ENCODE results near the gene SHKBP1. TPM values are rescaled to one million over a fixed set of nuclear protein-coding genes. Genes with fewer than 3 reads are reported as not detected.

SHKBP1 gene
- total RNA-seq, 2 experiments from 2014 or later, result 49.4 to 115 TPM

- H3K79me2 ChIP-seq (ENCODE audit: insufficient read depth, low read depth, low read length), result no peaks in the 10 kb centered on the region
- no peak for DNase-seq (ENCODE audit: low spot score)
- TF ChIP-seq, protein P1, sequence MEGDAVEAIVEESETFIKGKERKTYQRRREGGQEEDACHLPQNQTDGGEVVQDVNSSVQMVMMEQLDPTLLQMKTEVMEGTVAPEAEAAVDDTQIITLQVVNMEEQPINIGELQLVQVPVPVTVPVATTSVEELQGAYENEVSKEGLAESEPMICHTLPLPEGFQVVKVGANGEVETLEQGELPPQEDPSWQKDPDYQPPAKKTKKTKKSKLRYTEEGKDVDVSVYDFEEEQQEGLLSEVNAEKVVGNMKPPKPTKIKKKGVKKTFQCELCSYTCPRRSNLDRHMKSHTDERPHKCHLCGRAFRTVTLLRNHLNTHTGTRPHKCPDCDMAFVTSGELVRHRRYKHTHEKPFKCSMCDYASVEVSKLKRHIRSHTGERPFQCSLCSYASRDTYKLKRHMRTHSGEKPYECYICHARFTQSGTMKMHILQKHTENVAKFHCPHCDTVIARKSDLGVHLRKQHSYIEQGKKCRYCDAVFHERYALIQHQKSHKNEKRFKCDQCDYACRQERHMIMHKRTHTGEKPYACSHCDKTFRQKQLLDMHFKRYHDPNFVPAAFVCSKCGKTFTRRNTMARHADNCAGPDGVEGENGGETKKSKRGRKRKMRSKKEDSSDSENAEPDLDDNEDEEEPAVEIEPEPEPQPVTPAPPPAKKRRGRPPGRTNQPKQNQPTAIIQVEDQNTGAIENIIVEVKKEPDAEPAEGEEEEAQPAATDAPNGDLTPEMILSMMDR (conservative IDR thresholded peaks at IDR 0.05; ENCODE audit: low read length), result no peak
- TF ChIP-seq EZH2phosphoT487 (IDR thresholded peaks at IDR 0.05; ENCODE audit: borderline replicate concordance, low read depth, low read length), result no peak
- ChIA-PET CTCF (ENCODE audit: unreplicated experiment) (no interaction called here), POLR2A (no interaction called here)
- no peaks in the 10 kb centered on the region for H3K4me1 ChIP-seq (ENCODE audit: insufficient read depth, low read length, poor library complexity, severe bottlenecking)
- no peak overlapping the region for H3K4me3 ChIP-seq (ENCODE audit: low read depth, low read length, poor library complexity, severe bottlenecking)
- H2AFZ ChIP-seq (ENCODE audit: low read length), result no peak overlapping the region
- no peaks in the 10 kb centered on the region for H3K9me2 ChIP-seq (ENCODE audit: insufficient read depth, low read length)
- H3K27ac ChIP-seq (ENCODE audit: low read depth, low read length, poor library complexity, severe bottlenecking), result no peak overlapping the region
- H3K9me3 ChIP-seq (ENCODE audit: low read length), result no peaks in the 10 kb centered on the region
- H3K4me2 ChIP-seq (ENCODE audit: low read length), result no peak overlapping the region
- intact Hi-C loops (cut with micrococcal nuclease; ENCODE audit: unreplicated experiment), result no loop called here
- H3K36me3 ChIP-seq (ENCODE audit: insufficient read depth, low read length), result peaks cover 13% of the 10 kb centered on the region
- BruUV-seq (replicated peaks), result no TSS peak
- H4K20me1 ChIP-seq (ENCODE audit: insufficient read depth, low read length), result no peaks in the 10 kb centered on the region
Observed at GRCh38 chr19:40626918-40627317, 50.2 kb downstream of the SHKBP1 start.

DNA sequence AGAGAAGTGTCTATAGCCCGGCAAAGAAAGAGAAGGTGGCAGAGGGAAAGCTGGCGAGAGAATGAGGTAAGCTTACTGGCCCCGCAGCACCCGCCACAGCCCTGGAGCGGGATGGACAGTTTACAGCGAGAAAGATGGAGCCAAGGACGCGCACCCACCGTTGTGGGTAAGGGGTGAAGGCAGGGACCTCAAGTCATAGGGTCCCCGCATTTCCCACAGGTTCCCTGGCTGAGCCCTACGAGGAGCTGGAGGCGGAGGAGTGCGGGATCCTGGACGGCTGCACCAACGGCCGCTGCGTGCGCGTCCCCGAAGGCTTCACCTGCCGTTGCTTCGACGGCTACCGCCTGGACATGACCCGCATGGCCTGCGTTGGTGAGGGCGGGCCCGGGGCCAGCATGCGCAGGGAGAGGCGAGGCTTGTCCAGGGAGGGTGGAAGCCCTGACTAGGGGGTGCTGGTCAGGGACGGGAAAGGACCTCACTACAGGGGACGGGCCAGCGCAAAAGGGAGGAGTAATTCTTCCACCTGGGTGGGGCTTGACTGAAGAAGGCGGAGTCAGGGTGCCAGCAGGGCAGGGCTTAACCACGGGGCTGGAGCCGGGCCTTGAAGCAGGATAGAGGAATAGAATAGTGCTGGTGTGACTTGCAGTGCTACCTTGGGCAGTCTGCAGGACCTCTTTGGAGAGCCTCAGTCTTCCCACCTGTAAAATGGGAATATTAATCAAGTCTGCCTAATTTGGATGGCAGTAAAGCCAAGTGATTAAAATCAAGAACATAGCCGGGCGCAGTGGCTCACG, 51.0 kb downstream of the SHKBP1 start:
- intact Hi-C loops (cut with micrococcal nuclease; ENCODE audit: unreplicated experiment), result no loop called here
- no peaks in the 10 kb centered on the region for H3K79me2 ChIP-seq (ENCODE audit: insufficient read depth, low read depth, low read length)
- no peaks in the 10 kb centered on the region for H4K20me1 ChIP-seq (ENCODE audit: insufficient read depth, low read length)
- H3K36me3 ChIP-seq (ENCODE audit: insufficient read depth, low read length), result peaks cover 10% of the 10 kb centered on the region; the same call in 1 of the 2 replicates
- H3K9me2 ChIP-seq (ENCODE audit: insufficient read depth, low read length), result no peaks in the 10 kb centered on the region
- no peak overlapping the region for H3K27ac ChIP-seq (ENCODE audit: low read depth, low read length, poor library complexity, severe bottlenecking)
- DNase-seq (ENCODE audit: low spot score), result no peak
- CTCF ChIA-PET (ENCODE audit: unreplicated experiment), result no interaction called here
- H2AFZ ChIP-seq (ENCODE audit: low read length), result no peak overlapping the region
- no peak overlapping the region for H3K4me3 ChIP-seq (ENCODE audit: low read depth, low read length, poor library complexity, severe bottlenecking)
- TF ChIP-seq, protein P1 (conservative IDR thresholded peaks at IDR 0.05; ENCODE audit: low read length), result no peak
- TF ChIP-seq EZH2phosphoT487 (IDR thresholded peaks at IDR 0.05; ENCODE audit: borderline replicate concordance, low read depth, low read length), result no peak
- H3K9me3 ChIP-seq (ENCODE audit: low read length), result no peaks in the 10 kb centered on the region
- no peaks in the 10 kb centered on the region for H3K4me1 ChIP-seq (ENCODE audit: insufficient read depth, low read length, poor library complexity, severe bottlenecking)
- H3K4me2 ChIP-seq (ENCODE audit: low read length), result no peak overlapping the region
- POLR2A ChIA-PET, result no interaction called here
- BruUV-seq (replicated peaks), result no TSS peak

- TF ChIP-seq, protein P1 (conservative IDR thresholded peaks at IDR 0.05; ENCODE audit: low read length), result no peak
- no peak for TF ChIP-seq EZH2phosphoT487 (IDR thresholded peaks at IDR 0.05; ENCODE audit: borderline replicate concordance, low read depth, low read length)
- Histone ChIP-seq H3K4me2 (ENCODE audit: low read length) (no peak overlapping the region), H3K9me2 (ENCODE audit: insufficient read depth, low read length) (no peaks in the 10 kb centered on the region), H2AFZ (ENCODE audit: low read length) (no peak overlapping the region), H3K36me3 (ENCODE audit: insufficient read depth, low read length) (peaks cover 10% of the 10 kb centered on the region; the same call in 1 of the 2 replicates), H3K4me3 (ENCODE audit: low read depth, low read length, poor library complexity, severe bottlenecking) (no peak overlapping the region), H3K9me3 (ENCODE audit: low read length) (no peaks in the 10 kb centered on the region), H3K27ac (ENCODE audit: low read depth, low read length, poor library complexity, severe bottlenecking) (no peak overlapping the region), H4K20me1 (ENCODE audit: insufficient read depth, low read length) (no peaks in the 10 kb centered on the region), H3K79me2 (ENCODE audit: insufficient read depth, low read depth, low read length) (no peaks in the 10 kb centered on the region), H3K4me1 (ENCODE audit: insufficient read depth, low read length, poor library complexity, severe bottlenecking) (no peaks in the 10 kb centered on the region)
- intact Hi-C loops (cut with micrococcal nuclease; ENCODE audit: unreplicated experiment), result no loop called here
- ChIA-PET POLR2A (no interaction called here), CTCF (ENCODE audit: unreplicated experiment) (no interaction called here)
- DNase-seq (ENCODE audit: low spot score), result no peak
- BruUV-seq (replicated peaks), result no TSS peak
Observed at GRCh38 chr19:40629346-40629745, 52.7 kb downstream of the SHKBP1 start.
